NT2/D1 (cell line): ENCODE measurements around the gene MDM1.

Experiments
- DNase-seq: peaks from one replicate; pipeline ENCODE4 v3.0.0-alpha.2; 2011; ENCODE audit warnings: low read depth, low spot score
- H3K27me3 ChIP-seq: 2 replicates; pipeline ENCODE4 v1.6.0; 2011; ENCODE audit warnings: mild to moderate bottlenecking; ENCODE audit not compliant: insufficient read length, insufficient read depth
- H3K36me3 ChIP-seq: 2 replicates; pipeline ENCODE4 v1.6.1; 2011; ENCODE audit warnings: mild to moderate bottlenecking, low read length, mixed read lengths; ENCODE audit not compliant: insufficient read depth, insufficient read length
- H3K4me1 ChIP-seq: 2 replicates; pipeline ENCODE4 v1.5.1; 2011; ENCODE audit not compliant: insufficient read depth, insufficient read length
- H3K4me3 ChIP-seq: 2 replicates; pipeline ENCODE4 v1.5.1; 2011; ENCODE audit warnings: low read depth; ENCODE audit not compliant: insufficient read length
- H3K9ac ChIP-seq: 2 replicates; pipeline ENCODE4 v1.6.0; 2011; ENCODE audit warnings: low read depth; ENCODE audit not compliant: insufficient read length
- H3K9me3 ChIP-seq: 2 replicates; pipeline ENCODE4 v1.5.1; 2011; ENCODE audit warnings: mild to moderate bottlenecking, low read length; ENCODE audit not compliant: insufficient read depth
- SUZ12 ChIP-seq: IDR thresholded peaks from 2 replicates; pipeline ENCODE4 v1.6.1; 2011; ENCODE audit not compliant: insufficient read length, insufficient read depth; ENCODE audit errors: extremely low read depth
- YY1 ChIP-seq: IDR thresholded peaks from 2 replicates; pipeline ENCODE4 v1.6.1; 2011; ENCODE audit not compliant: insufficient read length, insufficient read depth
- ZNF274 ChIP-seq: IDR thresholded peaks from 2 replicates; pipeline ENCODE4 v1.6.1; 2011; ENCODE audit warnings: mild to moderate bottlenecking, low read depth, low read length

The MDM1 gene

GRCh38 chr12:68331869-68332727 lies at the start of gene MDM1:
TSS of gene MDM1 (minus strand) at chr12:68332362. CDS start at chr12:68332245, 117 bp downstream.
- peak; percentile 98 for DNase-seq
- TF ChIP-seq YY1 (no peak), ZNF274 (no peak), SUZ12 (no peak)
- H3K9me3 ChIP-seq: no peaks in the 10 kb centered on the region

GRCh38 chr12:68381476-68382219 lies 49.5 kb upstream of the MDM1 start:
- Histone ChIP-seq H3K9ac (no peak overlapping the region), H3K27me3 (no peaks in the 10 kb centered on the region), H3K9me3 (no peaks in the 10 kb centered on the region), H3K36me3 (no peaks in the 10 kb centered on the region), H3K4me3 (no peak overlapping the region), H3K4me1 (no peaks in the 10 kb centered on the region)
- TF ChIP-seq YY1: no peak
- TF ChIP-seq SUZ12: no peak
- no peak for TF ChIP-seq ZNF274
- DNase-seq: no peak

More at GRCh38 chr12:68331869-68332727, at the start of gene MDM1:
- H3K27me3 ChIP-seq: no peaks in the 10 kb centered on the region
- H3K4me3 ChIP-seq: peak within 1 kb of the TSS; percentile 69
- peak within 1 kb of the TSS; percentile 83 for H3K9ac ChIP-seq
- peaks cover 14% of the 10 kb centered on the region for H3K36me3 ChIP-seq
- H3K4me1 ChIP-seq: no peaks in the 10 kb centered on the region

DNA sequence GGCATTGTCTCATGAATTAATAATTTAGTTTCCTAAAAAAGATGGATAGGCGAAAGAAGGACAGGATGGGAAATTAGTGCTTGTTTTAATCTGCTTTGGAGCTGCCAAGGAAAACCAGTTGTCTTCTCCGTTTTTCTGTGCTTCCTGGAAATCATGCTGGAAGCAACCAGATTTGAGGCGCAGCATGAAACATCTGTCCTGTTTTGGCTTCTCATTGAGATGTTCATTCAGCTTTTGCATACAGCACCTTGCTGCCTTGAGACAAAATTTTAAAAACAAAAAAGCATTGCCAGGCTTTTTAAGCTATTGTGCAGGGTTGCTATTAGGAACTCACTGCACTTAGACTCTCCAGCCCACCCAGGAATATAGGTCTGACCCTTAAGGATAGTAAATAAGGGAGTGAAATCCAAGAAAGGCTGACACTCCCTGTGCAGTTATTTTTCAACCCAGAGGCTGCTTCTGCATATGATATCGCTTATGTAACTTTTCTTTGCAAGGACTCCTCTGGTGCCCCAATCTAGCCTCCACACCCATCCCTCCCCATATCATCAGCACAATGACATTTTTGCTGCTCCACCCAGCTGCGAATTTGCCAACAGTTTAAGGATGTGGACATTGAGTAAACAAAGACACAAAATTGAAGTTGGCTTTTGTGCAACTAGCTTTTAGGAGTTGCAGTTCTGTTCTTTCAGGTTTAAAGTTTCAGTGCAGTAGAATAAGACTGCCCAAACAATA lies 46.9 kb upstream of the MDM1 start:
- Histone ChIP-seq H3K4me1 (no peaks in the 10 kb centered on the region), H3K9me3 (no peaks in the 10 kb centered on the region), H3K9ac (no peak overlapping the region), H3K27me3 (no peaks in the 10 kb centered on the region), H3K36me3 (no peaks in the 10 kb centered on the region), H3K4me3 (no peak overlapping the region)
- TF ChIP-seq YY1: no peak
- no peak for TF ChIP-seq SUZ12
- TF ChIP-seq ZNF274: no peak
- DNase-seq: no peak

GRCh38 chr12:68377881-68378280 lies 45.7 kb upstream of the MDM1 start:
- Histone ChIP-seq H3K4me1 (no peaks in the 10 kb centered on the region), H3K4me3 (no peak overlapping the region), H3K27me3 (no peaks in the 10 kb centered on the region), H3K36me3 (no peaks in the 10 kb centered on the region), H3K9me3 (no peaks in the 10 kb centered on the region), H3K9ac (no peak overlapping the region)
- no peak for TF ChIP-seq ZNF274
- TF ChIP-seq YY1: no peak
- no peak for TF ChIP-seq SUZ12
- no peak for DNase-seq

- Histone ChIP-seq H3K4me3 (no peak overlapping the region), H3K9ac (no peak overlapping the region), H3K4me1 (no peaks in the 10 kb centered on the region), H3K9me3 (no peaks in the 10 kb centered on the region), H3K27me3 (no peaks in the 10 kb centered on the region), H3K36me3 (no peaks in the 10 kb centered on the region)
- TF ChIP-seq SUZ12: no peak
- no peak for TF ChIP-seq YY1
- TF ChIP-seq ZNF274: no peak
- no peak for DNase-seq
Observed at GRCh38 chr12:68376901-68377300, 44.7 kb upstream of the MDM1 start.

GRCh38 chr12:68375756-68376695 lies 43.9 kb upstream of the MDM1 start:
- TF ChIP-seq YY1: no peak
- Histone ChIP-seq H3K9me3 (no peaks in the 10 kb centered on the region), H3K4me1 (no peaks in the 10 kb centered on the region), H3K9ac (no peak overlapping the region), H3K27me3 (no peaks in the 10 kb centered on the region), H3K36me3 (no peaks in the 10 kb centered on the region), H3K4me3 (no peak overlapping the region)
- no peak for DNase-seq
